Measurements from ENCODE around the gene RIPOR3.
"Not testable (repeated sequence)": the region's sequence is repeated elsewhere in the genome, so short reads cannot be mapped to it uniquely, and the experiment has no call there.

RIPOR3 gene

GRCh38 chr20:50602432-50603088 lies 88.8 kb downstream of the RIPOR3 start:
- no peak for DNase-seq (ENCODE audit: low read depth in 1 of 2, low spot score in 1 of 2)
- no peak for TF ChIP-seq POLR2AphosphoS5 (IDR thresholded peaks at IDR 0.05; ENCODE audit: low read depth)
- no peak for TF ChIP-seq CTCF (IDR thresholded peaks at IDR 0.05; ENCODE audit: insufficient read depth, low read length)
- TF ChIP-seq GABPA (IDR thresholded peaks at IDR 0.05; ENCODE audit: low read depth): no peak
- TF ChIP-seq SPI1 (IDR thresholded peaks at IDR 0.05; ENCODE audit: borderline replicate concordance, low read depth): no peak
- TF ChIP-seq REST (IDR thresholded peaks at IDR 0.05; ENCODE audit: insufficient replicate concordance, low read depth): no peak
- Histone ChIP-seq H3K4me3 (replicated peaks; ENCODE audit: insufficient read depth, low read length) (no peak overlapping the region), H3K27ac (replicated peaks) (no peak overlapping the region), H3K27me3 (ENCODE audit: insufficient read depth, poor library complexity, severe bottlenecking) (no peaks in the 10 kb centered on the region)

GRCh38 chr20:50601511-50602431 lies 89.6 kb downstream of the RIPOR3 start:
- peak in 1 of 2 experiments; percentile 10 for DNase-seq (ENCODE audit: low read depth in 1 of 2, low spot score in 1 of 2)
- Histone ChIP-seq H3K4me3 (replicated peaks; ENCODE audit: insufficient read depth, low read length) (no peak overlapping the region), H3K27ac (replicated peaks) (no peak overlapping the region), H3K27me3 (ENCODE audit: insufficient read depth, poor library complexity, severe bottlenecking) (no peaks in the 10 kb centered on the region)
- no peak for TF ChIP-seq POLR2AphosphoS5 (IDR thresholded peaks at IDR 0.05; ENCODE audit: low read depth)
- no peak for TF ChIP-seq GABPA (IDR thresholded peaks at IDR 0.05; ENCODE audit: low read depth)
- TF ChIP-seq CTCF (IDR thresholded peaks at IDR 0.05; ENCODE audit: insufficient read depth, low read length): no peak
- no peak for TF ChIP-seq SPI1 (IDR thresholded peaks at IDR 0.05; ENCODE audit: borderline replicate concordance, low read depth)
- no peak for TF ChIP-seq REST (IDR thresholded peaks at IDR 0.05; ENCODE audit: insufficient replicate concordance, low read depth)

- Histone ChIP-seq H3K4me3 (replicated peaks; ENCODE audit: insufficient read depth, low read length) (no peak overlapping the region), H3K27me3 (ENCODE audit: insufficient read depth, poor library complexity, severe bottlenecking) (no peaks in the 10 kb centered on the region), H3K27ac (replicated peaks) (no peak overlapping the region)
- no peak for DNase-seq (ENCODE audit: low read depth in 1 of 2, low spot score in 1 of 2)
- TF ChIP-seq SPI1 (IDR thresholded peaks at IDR 0.05; ENCODE audit: borderline replicate concordance, low read depth) (no peak), REST (IDR thresholded peaks at IDR 0.05; ENCODE audit: insufficient replicate concordance, low read depth) (no peak), GABPA (IDR thresholded peaks at IDR 0.05; ENCODE audit: low read depth) (no peak), CTCF (IDR thresholded peaks at IDR 0.05; ENCODE audit: insufficient read depth, low read length) (no peak), POLR2AphosphoS5 (IDR thresholded peaks at IDR 0.05; ENCODE audit: low read depth) (no peak)
Observed at GRCh38 chr20:50600281-50600895, 91.0 kb downstream of the RIPOR3 start.

- H3K4me3 ChIP-seq (replicated peaks; ENCODE audit: insufficient read depth, low read length); H3K27ac ChIP-seq (replicated peaks): not testable (repeated sequence)
Observed at GRCh38 chr20:50598768-50599167, 92.6 kb downstream of the RIPOR3 start.

More at GRCh38 chr20:50598768-50599167, 92.6 kb downstream of the RIPOR3 start:
- DNase-seq (ENCODE audit: low read depth in 1 of 2, low spot score in 1 of 2); H3K27me3 ChIP-seq (ENCODE audit: insufficient read depth, poor library complexity, severe bottlenecking): not testable (repeated sequence)
